H1 (cell line): ENCODE data around the gene TENT5D. TPM values are rescaled to one million over a fixed set of nuclear protein-coding genes. Genes with fewer than 3 reads are reported as not detected.

Source experiments
- CTCF ChIA-PET: fragments of 300-600 bp; sonication (Branson Sonifier 250); formaldehyde crosslinking; loops from one replicate; lab custom pipeline; 2021; ENCODE audit not compliant: partially characterized antibody; lab: Charles Lee
- POLR2A ChIA-PET: fragments of 300-600 bp; sonication (Branson Sonifier 250); formaldehyde crosslinking; loops from one replicate; lab custom pipeline; 2021; ENCODE audit warnings: inconsistent platforms; ENCODE audit not compliant: partially characterized antibody; lab: Charles Lee
- DNase-seq, 2 experiments: peaks; one replicate each; pipeline versions ENCODE4 v3.0.0 to v3.0.0-alpha.2; 2010 to 2022; ENCODE audit warnings: low spot score in 2 of 2, low read depth in 1 of 2, mixed read lengths in 1 of 2
- FAIRE-seq: peaks from 2 replicates; lab custom pipeline; 2011; peaks lifted over from hg19 to GRCh38; lab: Jason Lieb, UNC
- H2AFZ ChIP-seq: 2 replicates; pipeline ENCODE4 v1.8.1; 2012; ENCODE audit warnings: low read length, inconsistent platforms
- H2AK5ac ChIP-seq: 2 replicates; pipeline ENCODE4 v1.6.1; 2013; ENCODE audit warnings: low read depth, low read length
- H2BK120ac ChIP-seq: replicated peaks from 2 replicates; pipeline ENCODE3; 2013; ENCODE audit warnings: low read depth, low read length, inconsistent platforms
- H2BK12ac ChIP-seq: 2 replicates; pipeline ENCODE4 v1.6.1; 2013; ENCODE audit warnings: low read depth, low read length
- H2BK15ac ChIP-seq: 2 replicates; pipeline ENCODE4 v1.6.1; 2013; ENCODE audit warnings: low read length
- H2BK20ac ChIP-seq: 2 replicates; pipeline ENCODE4 v1.6.1; 2013; ENCODE audit warnings: low read length
- H2BK5ac ChIP-seq: 2 replicates; pipeline ENCODE4 v1.6.1; 2013; ENCODE audit warnings: low read depth, low read length
- H3K14ac ChIP-seq: 2 replicates; pipeline ENCODE4 v1.6.1; 2013; ENCODE audit warnings: inconsistent platforms; ENCODE audit not compliant: insufficient read length
- H3K18ac ChIP-seq: 2 replicates; pipeline ENCODE4 v1.6.1; 2013; ENCODE audit warnings: low read length; ENCODE audit errors: extremely low read depth
- H3K23ac ChIP-seq: 2 replicates; pipeline ENCODE4 v1.6.1; 2013; ENCODE audit warnings: inconsistent platforms; ENCODE audit not compliant: insufficient read length
- H3K23me2 ChIP-seq: 2 replicates; pipeline ENCODE4 v1.6.1; 2013; ENCODE audit warnings: low read depth, low read length
- H3K27ac ChIP-seq: 2 replicates; pipeline ENCODE4 v1.6.1; 2011; ENCODE audit warnings: low read depth, low read length, inconsistent platforms
- H3K27me3 ChIP-seq, 4 experiments: replicated peaks in 1 of 4; 1 replicate in 1 of 4; 2 replicates in 3 of 4; pipeline versions ENCODE4 v1.6.1 to v1.8.1; 2011 to 2013; ENCODE audit warnings: low read length in 3 of 4, mild to moderate bottlenecking in 3 of 4, inconsistent platforms in 2 of 4, mixed read lengths in 2 of 4, moderate library complexity in 1 of 4; ENCODE audit not compliant: control insufficient read depth in 3 of 4, insufficient read depth in 3 of 4; ENCODE audit errors: extremely low read depth in 1 of 4
- H3K36me3 ChIP-seq, 4 experiments: 2 replicates each; pipeline versions ENCODE4 v1.6.1 to v1.8.1; 2011 to 2013; ENCODE audit warnings: mild to moderate bottlenecking in 4 of 4, low read length in 3 of 4, moderate library complexity in 2 of 4, control low read depth in 1 of 4, inconsistent platforms in 1 of 4; ENCODE audit not compliant: insufficient read depth in 4 of 4, control insufficient read depth in 2 of 4
- H3K4ac ChIP-seq: replicated peaks from 2 replicates; pipeline ENCODE3; 2013; ENCODE audit warnings: low read length, low read depth, mixed read lengths, inconsistent platforms; ENCODE audit not compliant: insufficient read length
- H3K4me1 ChIP-seq, 4 experiments: replicated peaks in 1 of 4; 1 replicate in 1 of 4; 2 replicates in 3 of 4; pipeline versions ENCODE4 v1.6.1 to v1.8.1; 2011 to 2013; ENCODE audit warnings: low read length in 3 of 4, inconsistent platforms in 2 of 4, mixed read lengths in 1 of 4; ENCODE audit not compliant: insufficient read depth in 4 of 4, control insufficient read depth in 3 of 4
- H3K4me2 ChIP-seq, 2 experiments: 2 replicates each; pipeline versions ENCODE4 v1.6.1 to v1.8.1; 2011 to 2013; ENCODE audit warnings: low read depth in 2 of 2, low read length in 2 of 2, control low read depth in 1 of 2, inconsistent platforms in 1 of 2, mild to moderate bottlenecking in 1 of 2; ENCODE audit not compliant: insufficient read depth in 1 of 2
- H3K4me3 ChIP-seq, 4 experiments: fragments of 200-600, 300-600 bp in 1 of 4; sonication (generic), shearing (Covaris generic), sonication (Bioruptor Twin) in 1 of 4; 2 replicates each; pipeline versions ENCODE4 v1.5.1 to v1.8.1; 2011 to 2016; ENCODE audit warnings: low read length in 4 of 4, low read depth in 3 of 4, control low read depth in 2 of 4, inconsistent platforms in 2 of 4, mild to moderate bottlenecking in 2 of 4, mixed read lengths in 1 of 4, moderate library complexity in 1 of 4; ENCODE audit not compliant: insufficient read depth in 2 of 4; ENCODE audit errors: extremely low read depth in 1 of 4
- H3K56ac ChIP-seq: replicated peaks from 2 replicates; pipeline ENCODE3; 2013; ENCODE audit warnings: low read depth, mild to moderate bottlenecking, mixed read lengths, low read length, inconsistent platforms; ENCODE audit not compliant: insufficient read length
- H3K79me1 ChIP-seq: 2 replicates; pipeline ENCODE4 v1.6.1; 2013; ENCODE audit warnings: low read depth, low read length, control low read depth
- H3K79me2 ChIP-seq, 2 experiments: 2 replicates each; pipeline versions ENCODE4 v1.6.1 to v1.8.1; 2012 to 2013; ENCODE audit warnings: low read length in 2 of 2, mild to moderate bottlenecking in 2 of 2, inconsistent platforms in 1 of 2; ENCODE audit not compliant: insufficient read depth in 2 of 2, control insufficient read depth in 1 of 2
- H3K9ac ChIP-seq, 4 experiments: replicated peaks in 1 of 4; 1 replicate in 1 of 4; 2 replicates in 3 of 4; pipeline versions ENCODE4 v1.6.1 to v1.8.1; 2011 to 2013; ENCODE audit warnings: low read depth in 3 of 4, low read length in 3 of 4, control low read depth in 2 of 4, mild to moderate bottlenecking in 2 of 4, moderate library complexity in 2 of 4, inconsistent platforms in 1 of 4; ENCODE audit errors: extremely low read depth in 1 of 4
- H3K9me3 ChIP-seq, 2 experiments: 2 replicates each; pipeline versions ENCODE4 v1.6.1 to v1.8.1; 2012 to 2013; ENCODE audit warnings: mild to moderate bottlenecking in 2 of 2, moderate library complexity in 2 of 2, control low read depth in 1 of 2, inconsistent platforms in 1 of 2, low read depth in 1 of 2, low read length in 1 of 2, mixed read lengths in 1 of 2; ENCODE audit not compliant: insufficient read depth in 2 of 2
- H4K20me1 ChIP-seq, 2 experiments: replicated peaks in 1 of 2; 2 replicates each; pipeline versions ENCODE3 to v1.8.1; 2011 to 2013; ENCODE audit warnings: inconsistent platforms in 2 of 2, low read length in 2 of 2, mild to moderate bottlenecking in 1 of 2; ENCODE audit not compliant: insufficient read depth in 2 of 2, control insufficient read depth in 1 of 2
- H4K5ac ChIP-seq: 2 replicates; pipeline ENCODE4 v1.6.1; 2013; ENCODE audit warnings: low read length, low read depth, mixed read lengths, inconsistent platforms; ENCODE audit not compliant: insufficient read length
- H4K8ac ChIP-seq: 2 replicates; pipeline ENCODE4 v1.8.0; 2013; ENCODE audit warnings: mild to moderate bottlenecking, moderate library complexity, low read length, inconsistent platforms; ENCODE audit not compliant: insufficient read depth; ENCODE audit errors: extremely low read depth
- H4K91ac ChIP-seq: replicated peaks from 2 replicates; pipeline ENCODE3; 2013; ENCODE audit warnings: low read length, mixed read lengths, inconsistent platforms; ENCODE audit not compliant: insufficient read length
- ATF2 ChIP-seq: IDR thresholded peaks from 2 replicates; pipeline ENCODE4 v1.6.1; 2012; ENCODE audit warnings: low read length, inconsistent platforms
- CBX8 ChIP-seq: fragments of 300-800, 300-1000 bp; sonication (generic); IDR thresholded peaks from 2 replicates; pipeline ENCODE4 v1.7.1; 2016; ENCODE audit warnings: low read depth, low read length, borderline replicate concordance
- CEBPB ChIP-seq: IDR thresholded peaks from 2 replicates; pipeline ENCODE4 v1.6.1; 2012; ENCODE audit warnings: low read depth, low read length
- HDAC2 ChIP-seq, 2 experiments: fragments of 300-600 bp in 1 of 2; sonication (generic) in 1 of 2; IDR thresholded peaks; 2 replicates each; pipeline ENCODE4 v1.6.1; 2011 to 2012; ENCODE audit warnings: low read depth in 2 of 2, low read length in 2 of 2, mild to moderate bottlenecking in 2 of 2, moderate library complexity in 2 of 2, borderline replicate concordance in 1 of 2, inconsistent platforms in 1 of 2
- HDAC6 ChIP-seq: IDR thresholded peaks from one replicate; pipeline ENCODE4 v1.7.1; 2012; ENCODE audit warnings: low read depth, mild to moderate bottlenecking, inconsistent platforms, low read length, moderate library complexity
- MAFK ChIP-seq: IDR thresholded peaks from 2 replicates; pipeline ENCODE4 v1.6.1; 2012; ENCODE audit warnings: low read depth, mild to moderate bottlenecking, improper control_type of control experiment, low read length
- NANOG ChIP-seq: IDR thresholded peaks from 2 replicates; pipeline ENCODE4 v1.6.1; 2011; ENCODE audit warnings: low read length, low read depth, mild to moderate bottlenecking, inconsistent platforms; ENCODE audit not compliant: insufficient read depth, poor library complexity, severe bottlenecking
- NRF1 ChIP-seq: IDR thresholded peaks from 2 replicates; pipeline ENCODE4 v1.6.1; 2011; ENCODE audit warnings: mild to moderate bottlenecking, low read depth, low read length, improper control_type of control experiment
- SP2 ChIP-seq: IDR thresholded peaks from 2 replicates; pipeline ENCODE4 v1.6.1; 2012; ENCODE audit warnings: mild to moderate bottlenecking, low read length, inconsistent platforms
- TEAD4 ChIP-seq: IDR thresholded peaks from 2 replicates; pipeline ENCODE4 v1.6.1; 2012; ENCODE audit warnings: low read depth, low read length, inconsistent platforms, mixed read lengths
- YY1 ChIP-seq: IDR thresholded peaks from 2 replicates; pipeline ENCODE4 v1.6.1; 2011; ENCODE audit warnings: low read depth, mild to moderate bottlenecking, low read length
- long read RNA-seq, 2 experiments: library from RNA in 1 of 2; library from capped mRNA in 1 of 2; stranded (forward); transcript quantifications; one replicate each; pipeline ENCODE4 v2.0.0, GENCODE V29; 2021; ENCODE audit warnings: inconsistent platforms in 1 of 2
- polyA minus RNA-seq, 3 experiments: library from RNA; depleted of rRNA, polyadenylated mRNA; stranded (reverse); fragments of >200 nt; gene quantifications; 1 replicate in 2 of 3; 2 replicates in 1 of 3; pipeline ENCODE4 v1.2.3, GENCODE V29; 2011
- polyA plus RNA-seq, 7 experiments: library from polyadenylated mRNA; depleted of rRNA in 3 of 7; stranded (reverse) in 5 of 7; unstranded in 2 of 7; fragments of >200 nt in 5 of 7; fragments of 200-250 nt in 2 of 7; gene quantifications; 1 replicate in 5 of 7; 2 replicates in 1 of 7; 4 replicates in 1 of 7; pipeline versions ENCODE4 v1.2.1 to v1.2.3, GENCODE V29; 2011 to 2013; ENCODE audit warnings: missing spikeins in 2 of 7, mixed read lengths in 2 of 7
- total RNA-seq: library from RNA; stranded (reverse); fragmentation: NEBNext Ultra II Directional; extraction: Animal tissue kit (Norgen Biotek cat#: 25700); gene quantifications from 2 replicates; pipeline ENCODE4 v1.2.1, GENCODE V29; 2021

The TENT5D gene
- total RNA-seq (not detected in 2 replicates), polyA plus RNA-seq (2011; rRNA removed) (not detected in 2 replicates), polyA minus RNA-seq (2011; rRNA and poly(A)+ RNA removed) (0.15 and 0.19 TPM in 2 replicates)
- 0.03 TPM for polyA plus RNA-seq (2011; cell fraction: cytosol; rRNA removed)
- not detected for polyA plus RNA-seq (2011; cell fraction: nucleus; rRNA removed)
- polyA plus RNA-seq (2012, experiment 1 of 2), result not detected in 4 replicates
- not detected for polyA plus RNA-seq (2012, experiment 2 of 2)
- polyA plus RNA-seq (2013, experiment 1 of 2), result 0.06 TPM
- polyA plus RNA-seq (2013, experiment 2 of 2), result 0.09 TPM
- not detected for polyA minus RNA-seq (2011; cell fraction: cytosol; rRNA and poly(A)+ RNA removed)
- 0.20 TPM for polyA minus RNA-seq (2011; cell fraction: nucleus; rRNA and poly(A)+ RNA removed)
- long read RNA-seq, experiment 1, result 0 reads
- long read RNA-seq, experiment 2, result 0 reads

GRCh38 chrX:80420147-80420546, at the start of gene TENT5D:
TSS of gene TENT5D (plus strand) at chrX:80420447. CDS start at chrX:80442540, 22,093 bp downstream.
- Histone ChIP-seq H3K56ac (no peak within 1 kb of the TSS), H3K4ac (no peak within 1 kb of the TSS), H3K27ac (no peak within 1 kb of the TSS), H3K9ac (no peak within 1 kb of the TSS), H4K91ac (no peak within 1 kb of the TSS), H2BK12ac (no peak within 1 kb of the TSS), H3K79me1 (no peaks in the 10 kb centered on the region), H4K8ac (no peak within 1 kb of the TSS), H3K18ac (no peak within 1 kb of the TSS), H2BK15ac (no peak within 1 kb of the TSS), H2BK120ac (no peak within 1 kb of the TSS), H2BK5ac (no peak within 1 kb of the TSS), H3K79me2 (no peaks in the 10 kb centered on the region), H3K4me2 (no peak within 1 kb of the TSS), H4K5ac (no peak within 1 kb of the TSS), H3K23me2 (no peaks in the 10 kb centered on the region), H3K4me3 (no peak within 1 kb of the TSS), H2BK20ac (no peak within 1 kb of the TSS), H2AFZ (no peak within 1 kb of the TSS), H3K9me3 (no peaks in the 10 kb centered on the region), H2AK5ac (no peak within 1 kb of the TSS), H3K23ac (no peak within 1 kb of the TSS), H3K27me3 (no peaks in the 10 kb centered on the region), H3K36me3 (no peaks in the 10 kb centered on the region), H4K20me1 (no peaks in the 10 kb centered on the region), H3K4me1 (no peaks in the 10 kb centered on the region), H3K14ac (no peak within 1 kb of the TSS)
- DNase-seq (no peak), FAIRE-seq (no peak)
- TF ChIP-seq MAFK (no peak), ATF2 (no peak), YY1 (no peak), NANOG (no peak), HDAC6 (no peak), NRF1 (no peak), CEBPB (no peak), SP2 (no peak), CBX8 (no peak), HDAC2 (IDR thresholded peaks at IDR 0.05; ENCODE audit: borderline replicate concordance in 1 of 2, low read depth in 2 of 2, low read length in 2 of 2) (no peak), TEAD4 (no peak)
- ChIA-PET CTCF (no interaction called here), POLR2A (no interaction called here)
